Gastroesophageal sphincter (tissue), 4 donors: ENCODE data around the gene DGKI. TPM values are rescaled to one million over a fixed set of nuclear protein-coding genes. Genes with fewer than 3 reads are reported as not detected.

ENCODE experiments used
- ATAC-seq: fragments of 150-250 bp; one replicate; pipeline ENCODE4 v1.9.1; 2016; ENCODE audit warnings: mild to moderate bottlenecking, moderate library complexity
- H3K27ac ChIP-seq, 4 donors: fragments of 200-600 bp; sonication (generic) in 3 of 4; 1 replicate in 3 of 4; 2 replicates in 1 of 4; pipeline ENCODE4 v1.5.1; 2016 to 2019
- H3K27me3 ChIP-seq: fragments of 200-600 bp; sonication (generic); one replicate; pipeline ENCODE4 v1.5.1; 2019
- H3K36me3 ChIP-seq, 2 donors: fragments of 200-600 bp; sonication (generic); one replicate each; pipeline ENCODE4 v1.5.1; 2019; ENCODE audit warnings: control low read depth in 1 of 2
- H3K4me1 ChIP-seq, 3 donors: fragments of 200-600 bp; sonication (generic); 1 replicate in 2 of 3; 2 replicates in 1 of 3; pipeline ENCODE4 v1.5.1; 2016 to 2019; ENCODE audit warnings: control low read depth in 2 of 3
- H3K4me3 ChIP-seq, 2 donors: fragments of 200-600 bp; sonication (generic); one replicate each; pipeline ENCODE4 v1.5.1; 2019; ENCODE audit warnings: mild to moderate bottlenecking in 1 of 2, moderate library complexity in 1 of 2
- H3K9me3 ChIP-seq, 3 donors: fragments of 200-600 bp; sonication (generic); one replicate each; pipeline ENCODE4 v1.5.1; 2017 to 2019; ENCODE audit warnings: control low read depth in 2 of 3
- EP300 ChIP-seq: sonication (generic); formaldehyde crosslinking; IDR thresholded peaks from one replicate; pipeline ENCODE4 v1.6.1; 2017; ENCODE audit warnings: antibody characterized with exemption, mild to moderate bottlenecking
- POLR2A ChIP-seq, 2 donors: fragments of 450-650 bp; IDR thresholded peaks; one replicate each; pipeline ENCODE4 v1.6.1; 2017; ENCODE audit warnings: antibody characterized with exemption in 2 of 2, mild to moderate bottlenecking in 2 of 2, moderate library complexity in 1 of 2
- POLR2AphosphoS5 ChIP-seq: sonication (generic); formaldehyde crosslinking; IDR thresholded peaks from one replicate; pipeline ENCODE4 v1.6.1; 2017; ENCODE audit warnings: antibody characterized with exemption
- WGBS, 2 donors: methylation state at CpG; one replicate each; pipeline ENCODE4 v1.1.5; 2018; ENCODE audit warnings: low coverage in 1 of 2; 5-methylcytosine and 5-hydroxymethylcytosine counted together
- total RNA-seq, 4 donors: library from RNA; depleted of rRNA; stranded (reverse); fragments of >200 nt; gene quantifications; one replicate each; pipeline ENCODE4 v1.1.0, GENCODE V29; 2016
- TF ChIP-seq, protein P1 (sequence below), 4 experiments: fragments of 200-600 bp in 2 of 4; fragments of 450-650 bp in 2 of 4; sonication (generic) in 1 of 4; IDR thresholded peaks; one replicate each; pipeline ENCODE4 v1.5.1; 2017 to 2019; ENCODE audit warnings: antibody characterized with exemption in 4 of 4, mild to moderate bottlenecking in 2 of 4, moderate library complexity in 2 of 4

DGKI gene
- total RNA-seq, 4 donors from 2014 or later = 0.27 to 4.8 (median 3.2) TPM

DNA sequence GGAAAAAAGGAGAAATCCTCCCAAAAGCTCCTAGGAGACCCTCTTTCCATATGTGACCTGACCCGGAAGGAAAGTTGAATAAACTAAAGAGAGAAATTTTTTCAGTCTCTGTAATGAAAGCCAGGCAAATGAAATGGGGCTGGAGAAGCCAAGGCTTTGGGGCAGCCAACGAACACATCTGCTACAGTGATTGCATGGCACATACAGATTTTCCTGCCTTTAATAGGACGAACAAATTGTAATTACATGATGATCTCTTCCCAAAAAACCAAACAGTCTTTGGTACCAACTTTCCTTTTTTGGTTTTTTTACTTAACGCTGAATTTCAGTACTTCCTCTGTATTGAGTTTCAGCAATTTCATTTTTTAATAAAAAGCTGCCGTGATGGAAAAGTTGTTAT lies 479.8 kb downstream of the DGKI start:
- Histone ChIP-seq H3K4me3 (no peak overlapping the region), H3K9me3 (no peaks in the 10 kb centered on the region), H3K36me3 (no peaks in the 10 kb centered on the region), H3K27me3 (no peaks in the 10 kb centered on the region), H3K4me1 (peaks cover 0 to 3% (median 0%) of the 10 kb centered on the region in 3 donors), H3K27ac (no peak overlapping the region)
- WGBS, 2 donors = 70 to 95% methylated on average over 5 of the region's 5 CpGs
- ATAC-seq = no peak
- TF ChIP-seq, protein P1, sequence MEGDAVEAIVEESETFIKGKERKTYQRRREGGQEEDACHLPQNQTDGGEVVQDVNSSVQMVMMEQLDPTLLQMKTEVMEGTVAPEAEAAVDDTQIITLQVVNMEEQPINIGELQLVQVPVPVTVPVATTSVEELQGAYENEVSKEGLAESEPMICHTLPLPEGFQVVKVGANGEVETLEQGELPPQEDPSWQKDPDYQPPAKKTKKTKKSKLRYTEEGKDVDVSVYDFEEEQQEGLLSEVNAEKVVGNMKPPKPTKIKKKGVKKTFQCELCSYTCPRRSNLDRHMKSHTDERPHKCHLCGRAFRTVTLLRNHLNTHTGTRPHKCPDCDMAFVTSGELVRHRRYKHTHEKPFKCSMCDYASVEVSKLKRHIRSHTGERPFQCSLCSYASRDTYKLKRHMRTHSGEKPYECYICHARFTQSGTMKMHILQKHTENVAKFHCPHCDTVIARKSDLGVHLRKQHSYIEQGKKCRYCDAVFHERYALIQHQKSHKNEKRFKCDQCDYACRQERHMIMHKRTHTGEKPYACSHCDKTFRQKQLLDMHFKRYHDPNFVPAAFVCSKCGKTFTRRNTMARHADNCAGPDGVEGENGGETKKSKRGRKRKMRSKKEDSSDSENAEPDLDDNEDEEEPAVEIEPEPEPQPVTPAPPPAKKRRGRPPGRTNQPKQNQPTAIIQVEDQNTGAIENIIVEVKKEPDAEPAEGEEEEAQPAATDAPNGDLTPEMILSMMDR (IDR thresholded peaks at IDR 0.05) = no peak
- no peak for TF ChIP-seq EP300
- no peak for TF ChIP-seq POLR2A (IDR thresholded peaks at IDR 0.05)
- no peak for TF ChIP-seq POLR2AphosphoS5

DNA sequence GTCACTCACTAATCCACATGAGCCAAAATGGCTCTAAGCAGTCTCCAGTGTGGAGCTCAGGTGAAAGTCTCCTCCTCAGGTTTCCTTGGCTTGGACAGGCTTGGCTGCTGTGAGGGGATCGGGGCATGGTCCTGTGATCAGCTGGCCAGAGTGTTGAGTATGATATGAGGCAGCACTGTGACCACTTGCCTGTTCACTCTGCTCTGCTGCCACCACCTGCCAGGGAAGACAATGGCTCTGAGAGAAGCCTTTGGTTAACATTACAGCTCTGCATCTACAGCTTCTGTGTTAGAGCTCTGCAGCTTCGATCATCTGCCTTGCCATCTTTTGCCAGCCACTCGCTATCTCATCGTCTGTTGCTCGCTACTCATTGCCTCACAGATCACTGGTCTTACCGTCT lies 483.1 kb downstream of the DGKI start:
- Histone ChIP-seq H3K4me1 (no peaks in the 10 kb centered on the region), H3K36me3 (no peaks in the 10 kb centered on the region), H3K9me3 (no peaks in the 10 kb centered on the region), H3K27me3 (no peaks in the 10 kb centered on the region), H3K27ac (no peak overlapping the region), H3K4me3 (no peak overlapping the region)
- ATAC-seq = no peak
- no peak for TF ChIP-seq POLR2A (IDR thresholded peaks at IDR 0.05)
- TF ChIP-seq, protein P1 (IDR thresholded peaks at IDR 0.05) = no peak
- WGBS, 2 donors = 100% methylated on average over 4 of the region's 6 CpGs; no CpG with 5 or more reads in 1 of the 2 donors

- no peak for ATAC-seq
- no peak overlapping the region for H3K4me3 ChIP-seq
- H3K27me3 ChIP-seq = no peaks in the 10 kb centered on the region
- H3K36me3 ChIP-seq = no peaks in the 10 kb centered on the region
- 29 to 50% methylated on average over 1 of the region's 1 CpG for WGBS, 2 donors
- no peaks in the 10 kb centered on the region for H3K4me1 ChIP-seq
- TF ChIP-seq POLR2A (IDR thresholded peaks at IDR 0.05) (no peak), EP300 (no peak), POLR2AphosphoS5 (no peak)
- TF ChIP-seq, protein P1 (IDR thresholded peaks at IDR 0.05) = no peak
- H3K27ac ChIP-seq = no peak overlapping the region
- no peaks in the 10 kb centered on the region for H3K9me3 ChIP-seq
Observed at GRCh38 chr7:137360087-137360679, 486.6 kb downstream of the DGKI start.

- H3K9me3 ChIP-seq = no peaks in the 10 kb centered on the region
- peaks cover 0 to 30% (median 2%) of the 10 kb centered on the region in 3 donors for H3K4me1 ChIP-seq
- TF ChIP-seq POLR2A (IDR thresholded peaks at IDR 0.05) = no peak
- TF ChIP-seq EP300 = no peak
- no peak for TF ChIP-seq POLR2AphosphoS5
- TF ChIP-seq, protein P1 (IDR thresholded peaks at IDR 0.05) = no peak
- H3K27ac ChIP-seq = no peak overlapping the region
- H3K4me3 ChIP-seq = no peak overlapping the region
- no peaks in the 10 kb centered on the region for H3K27me3 ChIP-seq
- no peaks in the 10 kb centered on the region for H3K36me3 ChIP-seq
- ATAC-seq = no peak
Observed at GRCh38 chr7:137354961-137355360, 491.8 kb downstream of the DGKI start.

DNA sequence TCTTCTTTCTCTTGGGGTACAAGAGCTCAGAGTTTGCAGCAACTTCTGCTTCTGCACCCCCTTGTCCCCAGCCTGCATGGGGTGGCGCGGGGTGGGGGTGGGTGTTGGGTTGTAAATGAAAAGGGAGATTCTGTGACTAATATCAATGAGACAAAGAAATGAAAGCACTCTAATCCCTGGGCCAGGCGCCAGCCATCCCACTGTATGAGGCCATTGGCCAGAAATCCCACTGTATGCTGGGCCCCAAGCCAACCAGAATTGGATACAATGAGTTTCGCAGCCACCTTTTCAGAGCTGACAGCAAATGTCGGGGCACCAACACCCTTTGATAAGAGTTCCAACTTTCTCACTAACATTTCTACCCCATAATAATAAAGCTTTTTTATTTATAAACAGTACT lies 492.4 kb downstream of the DGKI start:
- no peak overlapping the region for H3K27ac ChIP-seq
- WGBS, 2 donors = 13% methylated on average over 3 of the region's 5 CpGs
- no peak overlapping the region for H3K4me3 ChIP-seq
- no peak for TF ChIP-seq POLR2AphosphoS5
- no peak for ATAC-seq
- H3K27me3 ChIP-seq = no peaks in the 10 kb centered on the region
- H3K36me3 ChIP-seq = no peaks in the 10 kb centered on the region
- no peaks in the 10 kb centered on the region for H3K9me3 ChIP-seq
- H3K4me1 ChIP-seq = peaks cover 0 to 30% (median 2%) of the 10 kb centered on the region in 3 donors
